GM21360 (cell line): ENCODE results near the gene LRTM1.

Source experiments
- ATAC-seq: cut with Tn5 transposase; IDR thresholded peaks from one replicate; pipeline ENCODE4 v1.9.1; 2021; ENCODE audit warnings: mild to moderate bottlenecking, moderate library complexity; ENCODE audit not compliant: unreplicated experiment

Gene LRTM1

GRCh38 chr3:54928046-54928770 is at the start of gene LRTM1:
Gene LRTM1 (minus strand): TSS chr3:54928059. CDS start chr3:54927911, 148 bp downstream.
- no peak for ATAC-seq

GRCh38 chr3:54977439-54977838 is 49.6 kb upstream of the LRTM1 start:
- ATAC-seq, result no peak

GRCh38 chr3:54970895-54971294 is 43.0 kb upstream of the LRTM1 start:
- no peak for ATAC-seq

GRCh38 chr3:54969652-54970051 is 41.8 kb upstream of the LRTM1 start:
- ATAC-seq, result no peak

GRCh38 chr3:54968546-54969172 is 40.8 kb upstream of the LRTM1 start:
- ATAC-seq, result no peak

GRCh38 chr3:54967731-54968161 is 39.9 kb upstream of the LRTM1 start:
- ATAC-seq, result no peak

GRCh38 chr3:54966979-54967378 is 39.1 kb upstream of the LRTM1 start:
- no peak for ATAC-seq

GRCh38 chr3:54965746-54966145 is 37.9 kb upstream of the LRTM1 start:
- no peak for ATAC-seq

- no peak for ATAC-seq
Measured at GRCh38 chr3:54964081-54964480, 36.2 kb upstream of the LRTM1 start.

- no peak for ATAC-seq
Measured at GRCh38 chr3:54963641-54964040, 35.8 kb upstream of the LRTM1 start.

GRCh38 chr3:54962200-54962599 is 34.3 kb upstream of the LRTM1 start:
- ATAC-seq, result no peak

- no peak for ATAC-seq
Measured at GRCh38 chr3:54960701-54961100, 32.8 kb upstream of the LRTM1 start.

GRCh38 chr3:54960082-54960481 is 32.2 kb upstream of the LRTM1 start:
- ATAC-seq, result no peak

- no peak for ATAC-seq
Measured at GRCh38 chr3:54957711-54958110, 29.9 kb upstream of the LRTM1 start.

- no peak for ATAC-seq
Measured at GRCh38 chr3:54955941-54956340, 28.1 kb upstream of the LRTM1 start.

GRCh38 chr3:54955496-54955895 is 27.6 kb upstream of the LRTM1 start:
- ATAC-seq, result no peak

GRCh38 chr3:54954521-54954920 is 26.7 kb upstream of the LRTM1 start:
- no peak for ATAC-seq

- ATAC-seq, result no peak
Measured at GRCh38 chr3:54954022-54954421, 26.2 kb upstream of the LRTM1 start.

- no peak for ATAC-seq
Measured at GRCh38 chr3:54951405-54951804, 23.5 kb upstream of the LRTM1 start.

- ATAC-seq, result no peak
Measured at GRCh38 chr3:54950391-54951003, 22.6 kb upstream of the LRTM1 start.

- no peak for ATAC-seq
Measured at GRCh38 chr3:54949491-54950044, 21.7 kb upstream of the LRTM1 start.
